GM21825 (cell line): ENCODE data around the gene TUBB.

Source experiments
- ATAC-seq: cut with Tn5 transposase; IDR thresholded peaks from one replicate; pipeline ENCODE4 v1.9.1; 2021; ENCODE audit warnings: mild to moderate bottlenecking, moderate library complexity; ENCODE audit not compliant: unreplicated experiment

The TUBB gene

DNA sequence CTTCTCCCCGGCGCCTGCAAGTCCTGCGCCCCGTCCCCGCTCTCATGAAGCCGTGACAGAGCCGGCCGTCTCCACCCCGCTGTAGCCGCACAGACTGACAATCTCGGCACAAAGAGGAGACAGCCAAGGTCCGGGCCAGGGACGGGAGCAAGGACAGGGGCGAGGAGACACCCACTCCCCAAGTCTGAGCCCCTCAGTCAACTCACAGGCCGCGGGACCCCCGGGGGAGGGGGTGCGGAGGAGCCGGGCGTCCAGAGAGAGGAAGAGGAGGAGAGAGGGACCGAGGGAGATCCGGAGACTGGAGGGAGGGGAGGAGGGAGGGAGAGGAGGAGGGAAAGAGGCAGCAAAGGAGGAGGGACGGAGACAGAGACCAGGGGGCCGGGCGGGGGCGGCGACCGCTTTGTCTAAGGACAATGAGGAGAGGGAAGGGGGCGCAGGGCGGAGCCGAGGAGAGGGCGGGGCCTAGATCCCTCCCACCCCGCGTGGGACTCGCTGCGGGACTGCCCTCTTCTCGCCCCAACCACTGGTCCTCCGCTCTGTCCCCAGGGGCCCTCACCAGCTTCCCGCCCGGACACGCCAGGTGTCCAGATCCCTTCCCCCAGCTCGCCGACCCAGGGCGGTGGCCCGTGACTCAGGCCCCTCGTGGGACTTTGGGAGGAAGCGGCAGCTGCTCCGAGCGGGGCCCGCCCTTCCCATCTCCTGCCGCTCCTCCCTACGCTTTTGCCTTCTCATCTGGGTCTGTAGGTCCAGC, 33.1 kb upstream of the TUBB start:
- ATAC-seq: peak; percentile 31

DNA sequence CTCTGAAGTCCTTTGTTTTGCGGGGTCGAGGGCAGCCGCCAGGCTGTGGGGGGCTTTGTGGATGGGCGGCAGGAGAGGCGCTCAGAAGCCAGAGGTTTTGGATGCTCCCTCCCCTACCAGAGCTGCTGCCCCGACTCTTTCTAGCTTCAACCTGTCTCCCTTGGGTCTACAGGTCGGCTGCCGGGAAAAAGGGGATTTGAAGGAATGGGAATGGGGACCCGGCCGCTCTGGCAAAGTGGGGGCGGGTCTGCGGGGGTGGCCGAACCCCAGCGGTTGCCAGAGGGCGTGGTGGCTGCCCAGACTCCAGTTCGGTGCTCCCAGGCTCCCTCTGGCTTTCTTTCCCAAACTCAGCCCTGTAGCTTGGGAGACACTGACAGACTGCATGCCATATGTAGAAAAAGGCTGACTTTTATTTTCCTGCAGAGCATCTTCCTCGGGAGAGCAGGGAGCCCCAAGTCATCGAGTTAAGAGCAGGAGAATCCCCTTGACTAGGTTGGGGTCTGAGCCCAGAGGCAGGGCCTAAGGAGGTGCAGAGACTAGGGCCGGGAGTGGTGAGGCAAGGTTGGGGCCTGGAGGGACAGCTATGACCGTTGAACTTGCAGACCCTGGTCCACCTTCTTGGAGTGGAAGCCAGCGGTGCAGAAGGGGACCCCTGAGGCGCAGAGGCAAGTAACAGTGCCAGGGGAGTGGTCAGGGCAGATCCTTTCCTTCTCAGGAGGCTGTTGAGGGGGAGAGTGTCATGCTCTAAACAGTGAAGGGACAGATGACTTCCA, 32.3 kb upstream of the TUBB start:
- ATAC-seq: no peak

DNA sequence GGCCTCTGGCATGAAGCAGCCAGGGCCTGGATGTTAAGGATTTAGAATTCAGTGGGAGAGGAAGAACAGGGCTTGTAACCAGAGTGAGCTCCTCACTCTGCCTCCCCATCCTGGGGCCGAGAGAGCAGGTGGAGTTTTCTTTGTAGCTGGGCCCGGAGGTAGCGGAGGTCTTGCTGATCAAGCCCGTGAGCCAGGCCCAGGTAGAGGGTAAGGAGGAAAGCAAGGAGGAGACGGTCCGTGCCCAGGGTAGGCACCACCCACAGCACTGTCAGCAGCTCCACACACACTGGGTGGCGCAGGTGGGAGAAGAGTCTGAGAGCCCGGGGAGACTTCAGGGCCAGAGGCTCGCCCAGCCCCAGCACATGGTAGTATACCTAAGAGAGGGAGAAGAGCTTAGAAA, 31.6 kb upstream of the TUBB start:
- no peak for ATAC-seq

DNA sequence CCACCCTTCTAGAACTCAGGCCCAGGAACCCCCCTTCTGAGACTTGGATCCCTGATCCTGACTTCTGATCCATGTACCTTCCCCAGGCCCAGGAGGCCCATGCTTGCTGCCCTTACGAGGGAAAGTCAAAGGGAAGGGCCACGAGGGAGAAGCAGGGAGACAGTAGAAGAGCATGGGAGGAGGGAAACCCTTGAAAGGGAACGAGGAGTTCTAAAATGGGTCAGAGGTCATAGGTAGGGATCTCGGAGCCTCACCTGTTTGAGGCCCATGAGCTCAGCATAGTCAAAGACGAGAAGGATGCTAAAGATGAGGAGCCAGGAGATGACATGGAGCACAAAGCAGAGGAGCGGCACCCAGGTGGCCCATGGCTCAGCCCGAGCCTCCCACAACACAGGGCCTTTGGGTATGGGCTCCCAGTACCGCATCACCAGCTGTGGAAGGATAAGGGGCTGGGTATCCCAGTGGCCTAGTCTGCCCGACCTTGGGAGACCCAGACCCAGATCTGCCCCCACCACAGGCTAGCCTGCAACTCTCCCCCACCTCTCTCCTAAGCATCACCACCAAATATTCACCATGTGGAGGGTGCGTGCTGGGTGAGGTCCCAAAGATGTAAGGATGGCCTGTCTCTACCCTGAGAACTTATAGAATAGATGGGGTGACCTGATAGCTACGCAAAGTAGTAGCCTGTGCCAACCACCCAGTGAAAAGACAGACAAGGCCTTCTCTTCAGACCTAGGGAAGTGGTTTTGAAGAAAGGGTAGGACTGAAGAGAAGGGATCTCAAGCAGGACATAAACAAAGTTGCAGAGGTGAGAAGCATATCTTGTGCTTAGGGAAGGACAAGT, 30.9 kb upstream of the TUBB start:
- no peak for ATAC-seq

DNA sequence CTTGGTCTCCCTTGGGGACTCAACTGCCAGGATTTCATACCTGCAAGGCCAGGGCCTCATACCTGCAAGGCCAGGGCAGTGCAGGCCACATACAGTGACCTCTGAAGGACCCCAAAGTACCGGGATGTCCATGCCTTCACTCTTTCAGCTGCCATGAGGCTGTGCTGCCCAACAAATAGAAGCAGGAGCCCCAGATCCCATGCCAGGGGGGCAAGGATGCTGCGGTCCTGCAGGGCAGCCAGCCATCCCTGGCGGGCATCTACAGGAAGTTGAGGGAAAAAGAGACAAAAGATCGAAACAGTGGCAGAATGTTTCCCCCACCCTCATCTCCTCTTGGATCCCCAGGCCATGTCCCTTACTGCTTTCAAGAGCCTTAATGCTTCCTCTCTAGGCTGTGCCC, 30.2 kb upstream of the TUBB start:
- ATAC-seq: no peak

DNA sequence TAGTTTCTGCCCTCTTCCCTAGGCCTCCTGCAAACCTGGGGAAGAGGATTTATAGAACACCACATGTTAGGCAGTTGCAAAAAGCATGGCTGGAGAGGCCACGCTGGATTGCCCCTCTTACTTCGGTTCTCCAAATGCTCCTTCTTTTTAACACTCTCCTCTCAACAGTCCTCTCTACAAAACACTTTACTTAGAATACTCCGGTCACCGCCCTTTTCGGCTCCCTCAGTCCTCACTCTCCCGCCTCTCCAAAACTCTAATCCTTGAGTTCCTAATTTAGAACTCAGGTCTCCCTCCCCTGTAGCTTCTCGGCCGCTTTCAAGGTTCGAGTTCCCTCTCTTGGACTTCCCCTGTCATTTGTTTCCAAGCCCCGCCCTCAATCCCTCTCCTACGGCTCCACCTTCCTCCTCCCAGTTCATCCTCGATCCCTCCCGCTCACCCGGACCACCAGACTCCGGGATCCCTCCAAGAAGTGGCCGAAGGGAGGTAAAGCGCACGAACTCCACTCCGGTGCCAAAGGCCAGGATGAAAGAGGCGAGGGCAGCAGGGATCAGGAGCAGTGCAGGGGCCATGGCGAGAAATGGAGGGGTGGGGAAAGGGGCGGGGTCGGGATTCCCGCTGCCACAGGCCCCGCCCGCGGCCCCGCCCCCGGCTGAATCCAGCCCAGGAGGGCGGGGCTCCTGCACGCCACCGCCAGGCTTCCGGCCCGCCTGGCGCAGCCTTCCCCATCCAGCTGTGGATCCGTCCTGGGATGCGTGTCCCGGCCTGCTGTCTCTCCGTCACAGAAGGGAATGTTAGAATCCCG, 29.5 kb upstream of the TUBB start, which contains the start of gene NRM:
TSS of gene NRM (minus strand) at position 582 of the 805 bp plus-strand sequence. CDS start at position 572, 10 bp downstream.
- peak; percentile 24 for ATAC-seq

DNA sequence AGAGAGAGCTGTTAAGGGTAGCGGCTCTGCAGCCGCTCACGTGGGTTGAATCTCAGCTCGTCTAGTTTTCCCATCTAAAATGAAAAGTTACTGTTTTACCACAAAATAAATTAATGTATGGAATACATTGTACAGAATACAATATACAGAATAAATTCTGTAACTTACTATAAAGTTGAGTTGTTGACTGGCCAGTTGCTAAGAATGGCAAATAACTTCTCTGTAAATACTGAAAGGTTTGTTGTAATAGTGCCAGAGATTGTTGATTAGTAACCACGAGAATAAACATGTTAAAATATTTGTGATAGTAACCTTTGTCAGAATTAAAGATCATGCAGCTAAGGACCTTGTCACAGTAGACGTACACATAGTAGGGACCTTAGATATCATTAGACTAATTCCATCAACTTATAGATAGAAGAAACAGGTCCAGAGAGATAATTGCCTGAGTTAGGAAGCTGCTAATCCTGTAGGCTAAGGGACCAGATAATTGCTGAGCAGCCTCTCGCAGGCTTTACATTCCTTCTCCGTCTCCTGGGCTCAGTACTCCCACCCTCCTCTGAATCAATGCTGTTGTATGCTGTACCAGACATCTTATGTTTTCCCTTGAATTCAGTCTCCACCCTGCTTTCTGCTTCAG, 28.8 kb upstream of the TUBB start:
- ATAC-seq: no peak

DNA sequence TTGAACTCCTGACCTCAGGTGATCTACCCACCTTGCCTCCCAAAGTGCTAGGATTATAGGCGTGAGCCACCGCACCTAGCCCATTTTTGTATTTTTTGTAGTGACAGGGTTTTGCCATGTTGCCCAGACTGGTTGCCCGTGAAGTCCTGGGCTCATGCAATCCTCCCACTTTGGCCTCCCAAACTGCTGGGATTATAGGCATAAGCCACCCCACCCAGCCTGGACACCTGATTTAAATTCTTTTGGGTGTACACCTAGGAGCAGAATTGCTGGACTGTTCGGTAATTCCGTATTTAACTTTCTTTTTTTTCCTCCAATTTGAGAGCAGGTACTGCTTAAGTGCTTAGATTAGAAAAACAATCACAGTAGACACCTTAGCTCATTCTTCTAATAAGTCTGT, 23.7 kb upstream of the TUBB start:
- ATAC-seq: no peak

DNA sequence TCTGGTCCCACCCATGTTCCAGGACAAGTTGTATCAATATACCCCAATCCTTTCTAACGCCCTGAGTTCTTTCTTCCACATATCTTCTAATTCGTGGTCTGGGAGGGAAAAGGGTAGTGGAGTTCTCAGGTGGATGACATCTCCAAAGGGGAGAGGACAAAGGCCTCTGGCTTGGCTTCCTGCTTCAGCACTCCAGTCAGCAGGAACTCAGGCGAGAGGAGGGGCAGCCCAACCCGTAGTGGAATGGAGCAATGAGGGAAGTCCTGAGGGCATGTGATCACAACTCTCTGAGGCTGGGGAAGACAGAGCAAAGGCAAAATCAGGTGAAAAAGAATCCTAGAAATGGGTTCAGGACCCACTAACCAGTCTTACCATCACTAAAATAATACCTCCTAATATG, 19.8 kb upstream of the TUBB start:
- no peak for ATAC-seq

DNA sequence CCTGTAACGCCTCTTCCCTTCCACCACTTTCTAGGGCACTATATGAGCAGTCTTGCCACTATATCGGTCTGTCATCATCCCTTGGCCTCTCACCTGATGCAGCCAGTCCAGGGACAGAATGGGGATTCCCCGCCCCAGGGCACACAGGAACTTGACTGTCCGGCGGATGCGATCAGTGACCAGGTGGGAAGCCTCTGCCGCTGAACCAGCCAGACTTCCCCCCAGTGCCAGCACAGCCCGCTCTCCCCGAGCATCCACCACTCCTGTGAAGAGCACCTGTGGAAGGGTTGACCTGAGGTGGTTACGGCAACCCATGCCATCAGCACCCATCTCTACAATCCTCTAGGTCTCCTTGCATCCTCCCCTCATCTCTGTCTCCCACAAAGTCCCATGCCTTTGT, 17.1 kb upstream of the TUBB start:
- ATAC-seq: no peak

DNA sequence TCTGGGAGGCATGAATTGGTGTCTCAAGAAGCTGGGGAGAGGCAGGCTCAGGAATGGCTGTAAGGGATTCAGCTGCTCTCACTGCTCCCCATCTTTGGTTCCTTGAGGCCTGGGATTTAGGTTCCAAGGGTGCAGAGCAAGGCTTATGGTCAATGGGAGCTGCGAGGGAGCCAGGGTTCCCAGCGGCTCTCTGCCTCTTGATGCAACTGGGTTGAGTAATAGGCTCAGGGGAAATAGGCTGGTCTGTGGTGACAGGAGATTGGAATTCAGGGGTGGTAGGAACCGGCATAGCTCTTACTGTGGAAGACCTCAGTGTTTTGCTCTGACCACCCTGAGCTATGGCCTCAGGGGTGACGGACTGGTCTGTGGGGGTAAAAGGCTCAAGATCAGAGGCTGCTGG, 16.3 kb upstream of the TUBB start:
- no peak for ATAC-seq

DNA sequence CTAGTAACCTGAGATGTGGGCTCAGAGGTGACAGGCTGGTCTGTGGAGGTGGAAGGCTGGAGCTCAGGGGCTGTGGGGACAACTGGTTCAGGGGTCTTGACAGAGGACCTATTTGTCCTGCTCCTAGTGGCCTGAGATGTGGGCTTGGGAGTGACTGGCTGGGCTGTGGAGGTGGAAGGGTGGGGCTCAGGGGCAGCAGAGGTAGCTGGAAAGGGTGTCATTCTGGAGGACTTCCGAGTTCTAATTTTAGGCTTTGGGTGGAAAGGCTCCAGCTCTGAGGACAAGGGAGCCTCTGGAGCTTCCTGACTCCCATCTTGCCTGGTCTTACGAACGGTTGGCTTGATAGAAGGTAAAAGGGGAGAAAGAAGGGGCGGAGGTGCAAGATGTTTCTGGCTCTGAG, 14.5 kb upstream of the TUBB start:
- ATAC-seq: no peak

DNA sequence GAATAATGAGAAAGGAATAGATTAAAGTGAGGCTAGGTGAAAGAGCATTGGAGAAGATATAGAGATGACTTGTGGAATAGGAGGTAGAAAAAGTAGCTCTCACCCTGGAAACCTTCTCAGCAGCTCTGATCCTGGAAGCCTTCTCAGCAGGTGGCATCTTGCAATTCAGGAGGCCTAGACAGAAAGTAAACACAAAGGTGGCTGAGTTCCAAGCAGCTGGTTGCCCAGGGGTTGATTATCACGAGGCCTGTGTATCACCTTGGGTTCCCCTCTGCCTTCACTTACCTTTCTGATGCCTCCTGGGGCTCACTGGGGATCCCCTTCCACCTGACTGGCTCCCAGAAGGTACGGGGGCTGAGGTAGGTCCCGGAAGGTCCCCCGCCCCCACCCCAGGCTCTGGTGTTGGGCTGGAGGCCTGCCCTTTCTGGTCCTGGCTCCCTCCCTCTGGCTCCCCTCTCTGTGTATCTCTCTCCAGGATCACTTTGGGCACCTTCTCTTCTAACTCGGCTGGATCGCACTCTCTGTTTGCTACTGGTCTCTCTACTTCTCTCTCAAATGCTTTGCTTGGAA, 12.8 kb upstream of the TUBB start:
- ATAC-seq: no peak

DNA sequence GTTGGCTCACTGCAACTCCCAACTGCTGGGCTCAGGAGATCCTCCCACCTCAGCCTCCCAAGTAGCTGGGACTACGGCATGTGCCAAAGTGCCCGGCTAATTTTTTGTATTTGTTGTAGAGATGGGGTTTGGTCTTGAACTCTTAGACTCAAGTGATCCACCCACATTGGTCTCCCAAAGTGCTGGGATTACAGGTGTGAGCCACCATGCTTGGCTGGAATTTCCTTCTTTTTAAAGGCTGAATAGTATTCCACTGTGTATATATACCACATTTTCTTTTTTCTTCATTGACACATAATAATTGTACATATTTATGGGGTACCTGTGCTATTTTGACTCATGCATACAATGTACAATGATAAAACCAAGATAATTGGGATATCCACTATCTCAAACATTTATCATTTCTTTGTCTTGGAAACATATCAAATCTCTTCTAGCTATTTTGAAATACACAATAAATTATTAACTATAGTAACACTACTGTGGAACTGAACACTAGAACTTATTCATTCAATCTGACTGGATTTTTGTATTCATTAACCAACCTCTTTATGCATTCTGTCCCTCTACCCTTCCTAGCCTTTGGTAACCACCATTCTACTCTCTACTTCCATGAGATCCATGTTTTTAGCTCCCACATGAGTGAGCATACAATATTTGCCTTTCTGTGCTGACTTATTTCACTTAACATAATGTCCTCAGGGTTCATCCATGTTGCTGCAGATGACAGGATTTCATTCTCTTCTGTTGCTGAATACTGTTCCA, 10.9 kb upstream of the TUBB start:
- no peak for ATAC-seq

DNA sequence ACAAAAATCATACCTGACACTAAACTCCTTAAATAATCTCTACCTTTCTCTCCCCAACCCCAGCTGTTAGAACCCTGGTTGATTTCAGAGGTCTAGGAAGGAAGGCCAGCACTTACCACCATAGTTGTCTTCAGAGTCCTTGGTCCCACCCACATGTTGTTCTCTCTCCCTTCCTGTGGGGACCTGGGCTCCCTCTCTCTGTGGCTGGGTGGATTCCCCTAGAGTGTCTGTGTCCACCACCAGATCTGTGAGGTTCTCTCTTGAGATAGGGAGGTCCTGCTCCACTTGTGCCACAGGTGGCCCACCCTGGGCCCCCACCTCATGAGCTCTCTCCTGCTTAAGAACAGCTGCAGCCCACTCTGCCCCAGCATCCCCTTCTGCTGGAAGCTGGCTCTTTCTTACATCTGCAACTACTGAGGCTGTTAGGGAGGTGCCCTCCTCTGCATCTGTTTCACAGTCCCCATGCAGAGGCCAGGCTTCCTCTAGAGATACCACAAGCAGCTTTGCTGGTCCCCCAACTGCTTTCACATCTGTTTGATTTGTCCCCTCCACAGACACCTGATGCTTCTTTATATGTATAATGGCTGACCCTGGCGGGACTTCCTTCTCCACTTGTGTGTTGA, 8.3 kb upstream of the TUBB start:
- ATAC-seq: no peak

DNA sequence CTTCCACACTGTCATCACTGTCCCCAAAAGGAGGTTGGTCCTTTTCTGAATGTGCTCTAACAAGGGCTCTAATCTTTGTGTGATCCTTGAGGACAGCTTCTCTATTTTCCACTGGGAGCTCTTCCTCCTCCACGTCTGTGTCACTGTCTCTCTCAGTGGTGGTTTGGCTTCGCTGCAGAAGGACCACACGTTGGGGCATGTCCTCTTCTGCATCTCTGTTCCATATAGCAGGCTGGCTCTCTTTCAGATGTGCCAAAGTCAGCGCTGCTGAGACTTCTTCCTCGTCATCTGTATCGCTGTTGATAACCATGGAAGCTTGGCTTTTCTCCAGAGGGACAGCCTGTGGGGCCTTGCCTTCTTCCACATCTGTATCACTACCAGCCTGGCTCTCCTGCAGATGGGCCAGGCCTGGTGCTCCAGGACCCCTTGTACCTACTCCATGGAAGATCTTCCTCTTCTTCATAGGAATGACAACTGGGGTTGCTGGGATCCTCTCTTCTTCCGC, 7.7 kb upstream of the TUBB start:
- no peak for ATAC-seq

DNA sequence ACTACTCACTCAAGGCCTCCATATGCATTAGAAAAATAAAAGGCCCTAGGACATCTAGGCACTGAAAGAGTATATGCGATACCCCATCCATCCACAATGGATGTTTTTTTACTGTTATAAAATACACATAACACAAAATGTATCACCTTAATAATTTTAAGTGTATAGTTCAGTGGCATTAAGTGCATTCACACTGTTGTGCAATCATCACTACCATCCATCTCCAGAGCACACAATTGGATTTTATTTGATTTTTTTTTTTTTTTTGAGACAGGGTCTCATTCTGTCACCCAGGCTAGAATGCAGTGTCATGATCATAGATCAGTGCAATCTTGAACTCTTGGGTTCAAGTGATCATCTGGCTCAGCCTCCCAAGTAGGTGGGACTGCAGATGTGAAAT, 5.9 kb upstream of the TUBB start:
- ATAC-seq: no peak

DNA sequence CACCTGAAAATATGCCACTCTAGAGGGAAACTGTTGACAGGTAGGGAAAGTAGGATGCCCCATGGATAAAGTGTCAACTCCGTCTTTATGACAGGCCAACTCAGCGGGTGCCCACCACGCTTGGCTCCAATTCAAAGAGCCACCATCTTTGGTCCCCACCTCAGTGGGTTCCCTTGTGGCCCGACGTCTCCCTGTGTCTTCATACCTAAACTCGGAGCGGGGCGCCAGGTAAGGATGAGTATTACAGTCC, 3.3 kb upstream of the TUBB start:
- ATAC-seq: no peak
